ENCODE results near the gene ASB16. TPM values are rescaled to one million over a fixed set of nuclear protein-coding genes. Genes with fewer than 3 reads are reported as not detected.

Gene ASB16
- polyA plus RNA-seq, 4 donors: 0.15 to 2.5 TPM; not detected in 2

DNA sequence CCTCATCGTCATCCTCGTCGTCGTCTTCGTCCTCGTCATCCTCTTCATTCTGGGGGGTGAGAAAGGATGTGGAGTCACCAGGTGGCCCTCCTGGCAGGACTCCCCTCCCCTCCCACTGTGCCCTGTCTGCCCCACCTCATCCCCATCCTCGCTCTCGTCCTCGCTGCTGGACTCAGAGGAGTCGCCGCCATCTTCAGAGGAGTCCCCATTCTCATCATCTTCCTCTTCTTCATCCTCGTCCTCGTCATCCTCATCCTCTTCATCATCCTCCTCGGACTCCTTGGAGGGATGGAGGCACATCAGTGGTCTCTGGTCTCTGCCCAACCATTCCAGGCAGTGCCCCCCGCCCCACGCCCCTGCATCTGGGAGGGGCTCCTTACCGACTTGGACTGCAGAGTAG lies 36.8 kb downstream of the ASB16 start:
- WGBS, 3 donors: 81 to 90% (median 85%) methylated on average over 13 to 17 of the region's 17 CpGs
- no peak for DNase-seq
- Histone ChIP-seq H3K9me3 (ENCODE audit: control insufficient read depth in 2 of 2, insufficient read depth in 1 of 2, low read depth in 1 of 2, low read length in 1 of 2) (no peaks in the 10 kb centered on the region), H3K4me1 (ENCODE audit: control insufficient read depth in 3 of 3, insufficient read depth in 2 of 3, low read depth in 1 of 3, low read length in 2 of 3) (peaks cover 0 to 8% (median 0%) of the 10 kb centered on the region in 3 donors), H3K27ac (ENCODE audit: low read depth in 1 of 3, low read length in 2 of 3) (no peak overlapping the region), H3K36me3 (ENCODE audit: control insufficient read depth in 3 of 3, insufficient read depth in 2 of 3, low read depth in 1 of 3, low read length in 3 of 3) (peaks cover 10 to 65% (median 22%) of the 10 kb centered on the region in 3 donors), H3K27me3 (ENCODE audit: control insufficient read depth in 3 of 3, insufficient read depth in 3 of 3, low read length in 3 of 3) (no peaks in the 10 kb centered on the region), H3K4me3 (ENCODE audit: low read depth in 1 of 3, low read length in 3 of 3) (no peak overlapping the region)
- no peak for FAIRE-seq

DNA sequence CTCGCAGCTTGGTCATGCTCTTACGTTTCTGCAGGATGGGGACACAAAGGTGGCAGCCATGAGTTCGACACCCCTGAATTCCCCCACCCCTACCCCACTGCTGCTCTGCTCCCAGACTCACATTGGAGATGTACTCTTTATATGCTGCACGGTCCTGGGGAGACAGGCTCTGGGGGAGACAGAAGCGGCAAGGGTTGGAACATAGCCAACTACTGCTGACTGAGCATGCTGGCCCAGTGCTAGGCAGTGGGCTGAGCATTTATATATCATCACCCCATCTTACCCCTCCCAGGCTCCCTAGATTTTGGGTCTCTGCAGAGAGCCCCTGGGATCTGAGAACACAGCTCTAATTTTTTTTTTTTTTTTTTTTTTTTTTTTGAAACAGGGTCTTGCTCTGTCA lies 37.2 kb downstream of the ASB16 start:
- Histone ChIP-seq H3K4me1 (ENCODE audit: control insufficient read depth in 3 of 3, insufficient read depth in 2 of 3, low read depth in 1 of 3, low read length in 2 of 3) (peaks cover 0 to 8% (median 0%) of the 10 kb centered on the region in 3 donors), H3K27ac (ENCODE audit: low read depth in 1 of 3, low read length in 2 of 3) (no peak overlapping the region), H3K27me3 (ENCODE audit: control insufficient read depth in 3 of 3, insufficient read depth in 3 of 3, low read length in 3 of 3) (no peaks in the 10 kb centered on the region), H3K4me3 (ENCODE audit: low read depth in 1 of 3, low read length in 3 of 3) (no peak overlapping the region), H3K36me3 (ENCODE audit: control insufficient read depth in 3 of 3, insufficient read depth in 2 of 3, low read depth in 1 of 3, low read length in 3 of 3) (peaks cover 10 to 69% (median 22%) of the 10 kb centered on the region in 3 donors), H3K9me3 (ENCODE audit: control insufficient read depth in 2 of 2, insufficient read depth in 1 of 2, low read depth in 1 of 2, low read length in 1 of 2) (no peaks in the 10 kb centered on the region)
- DNase-seq (no peak), FAIRE-seq (no peak)
- 88 to 91% (median 90%) methylated on average over 5 of the region's 5 CpGs for WGBS, 3 donors

DNA sequence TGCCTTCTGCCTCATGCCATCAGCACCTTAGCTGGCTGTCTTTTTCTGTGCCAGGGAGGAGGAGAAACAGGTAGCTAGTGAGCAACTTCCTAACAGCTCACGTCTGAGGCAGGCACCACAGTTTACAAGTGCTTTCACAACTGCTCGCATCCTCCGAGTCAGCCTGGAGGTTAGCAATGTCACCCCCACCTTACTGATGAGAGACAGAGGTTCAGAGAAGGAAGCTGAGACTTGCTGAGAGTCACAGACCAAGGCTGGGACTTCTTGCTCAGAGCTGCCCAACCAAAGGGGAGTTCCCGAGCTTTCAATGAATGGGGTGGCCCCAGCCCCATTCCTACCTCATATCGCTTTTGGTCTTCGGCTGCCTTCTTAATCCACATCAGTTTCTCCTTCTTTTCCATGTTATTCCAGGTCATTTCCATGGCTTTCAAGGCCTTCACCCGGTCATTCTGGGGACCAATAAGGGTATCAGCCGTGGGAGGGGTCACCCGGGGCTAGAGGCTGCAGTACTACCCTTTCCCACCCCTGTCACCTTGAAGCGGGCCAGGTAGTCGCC lies 39.4 kb downstream of the ASB16 start:
- 62 to 74% (median 68%) methylated on average over 11 of the region's 11 CpGs for WGBS, 3 donors
- DNase-seq: peak in 1 of 2 donors; percentile 34
- Histone ChIP-seq H3K9me3 (ENCODE audit: control insufficient read depth in 2 of 2, insufficient read depth in 1 of 2, low read depth in 1 of 2, low read length in 1 of 2) (no peaks in the 10 kb centered on the region), H3K27me3 (ENCODE audit: control insufficient read depth in 3 of 3, insufficient read depth in 3 of 3, low read length in 3 of 3) (no peaks in the 10 kb centered on the region), H3K4me3 (ENCODE audit: low read depth in 1 of 3, low read length in 3 of 3) (no peak overlapping the region), H3K27ac (ENCODE audit: low read depth in 1 of 3, low read length in 2 of 3) (peak overlapping the region in 1 of 3 donors; percentile 36), H3K4me1 (ENCODE audit: control insufficient read depth in 3 of 3, insufficient read depth in 2 of 3, low read depth in 1 of 3, low read length in 2 of 3) (peaks cover 0 to 8% (median 0%) of the 10 kb centered on the region in 3 donors), H3K36me3 (ENCODE audit: control insufficient read depth in 3 of 3, insufficient read depth in 2 of 3, low read depth in 1 of 3, low read length in 3 of 3) (peaks cover 15 to 90% (median 22%) of the 10 kb centered on the region in 3 donors)
- no peak for FAIRE-seq

DNA sequence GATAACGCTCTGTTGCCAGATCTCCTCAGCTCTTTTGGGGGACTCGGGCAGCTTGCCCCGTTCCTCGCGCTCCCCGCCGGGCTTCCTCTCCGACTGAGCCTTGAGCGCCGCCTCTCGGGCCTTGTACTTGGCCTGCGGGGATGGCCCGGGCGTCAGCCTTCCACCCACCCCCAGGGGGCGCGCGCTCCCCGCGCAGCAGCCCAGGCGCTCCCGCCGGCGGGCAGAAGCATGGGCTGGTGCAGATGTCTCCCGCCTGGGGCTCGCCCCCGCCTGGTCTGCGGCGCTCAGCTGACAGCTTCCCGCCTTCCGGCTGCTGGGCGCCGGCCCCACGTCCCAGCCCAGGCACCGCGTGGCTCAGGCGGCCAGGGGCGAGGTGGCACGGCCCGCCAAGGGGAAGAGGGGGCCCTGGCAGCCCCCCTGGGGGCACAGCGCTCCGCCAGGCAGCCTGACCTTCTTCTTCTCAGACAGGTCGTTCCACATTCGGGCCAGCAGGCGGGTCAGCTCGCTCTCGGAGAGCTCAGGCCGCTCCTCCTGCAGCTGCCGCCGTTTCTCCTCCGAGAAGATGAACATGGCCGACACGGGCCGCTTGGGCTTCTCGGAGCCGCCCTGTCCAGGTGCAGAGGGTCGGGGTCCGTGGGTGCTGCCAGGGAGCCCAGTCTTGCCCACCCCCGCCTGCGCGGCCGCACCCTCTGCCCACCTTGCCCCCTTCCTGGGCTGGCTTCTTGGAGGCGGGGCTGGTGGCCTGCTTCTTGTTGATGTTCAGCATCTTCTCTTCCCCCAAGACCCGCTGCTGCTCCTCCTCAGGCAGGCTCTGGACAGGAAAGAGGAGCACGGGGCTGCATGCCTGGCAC lies 40.1 kb downstream of the ASB16 start:
- no peaks in the 10 kb centered on the region for H3K27me3 ChIP-seq (ENCODE audit: control insufficient read depth in 3 of 3, insufficient read depth in 3 of 3, low read length in 3 of 3)
- WGBS, 3 donors: 29 to 35% (median 29%) methylated on average over 53 to 64 of the region's 64 CpGs
- H3K36me3 ChIP-seq (ENCODE audit: control insufficient read depth in 3 of 3, insufficient read depth in 2 of 3, low read depth in 1 of 3, low read length in 3 of 3): peaks cover 20 to 97% (median 22%) of the 10 kb centered on the region in 3 donors
- FAIRE-seq (no peak), DNase-seq (peak; percentile 82 to 92)
- H3K9me3 ChIP-seq (ENCODE audit: control insufficient read depth in 2 of 2, insufficient read depth in 1 of 2, low read depth in 1 of 2, low read length in 1 of 2): no peaks in the 10 kb centered on the region
- H3K4me1 ChIP-seq (ENCODE audit: control insufficient read depth in 3 of 3, insufficient read depth in 2 of 3, low read depth in 1 of 3, low read length in 2 of 3): peaks cover 0 to 8% (median 0%) of the 10 kb centered on the region in 3 donors
- H3K27ac ChIP-seq (ENCODE audit: low read depth in 1 of 3, low read length in 2 of 3): peak overlapping the region in 1 of 3 donors; percentile 36
- H3K4me3 ChIP-seq (ENCODE audit: low read depth in 1 of 3, low read length in 3 of 3): no peak overlapping the region

DNA sequence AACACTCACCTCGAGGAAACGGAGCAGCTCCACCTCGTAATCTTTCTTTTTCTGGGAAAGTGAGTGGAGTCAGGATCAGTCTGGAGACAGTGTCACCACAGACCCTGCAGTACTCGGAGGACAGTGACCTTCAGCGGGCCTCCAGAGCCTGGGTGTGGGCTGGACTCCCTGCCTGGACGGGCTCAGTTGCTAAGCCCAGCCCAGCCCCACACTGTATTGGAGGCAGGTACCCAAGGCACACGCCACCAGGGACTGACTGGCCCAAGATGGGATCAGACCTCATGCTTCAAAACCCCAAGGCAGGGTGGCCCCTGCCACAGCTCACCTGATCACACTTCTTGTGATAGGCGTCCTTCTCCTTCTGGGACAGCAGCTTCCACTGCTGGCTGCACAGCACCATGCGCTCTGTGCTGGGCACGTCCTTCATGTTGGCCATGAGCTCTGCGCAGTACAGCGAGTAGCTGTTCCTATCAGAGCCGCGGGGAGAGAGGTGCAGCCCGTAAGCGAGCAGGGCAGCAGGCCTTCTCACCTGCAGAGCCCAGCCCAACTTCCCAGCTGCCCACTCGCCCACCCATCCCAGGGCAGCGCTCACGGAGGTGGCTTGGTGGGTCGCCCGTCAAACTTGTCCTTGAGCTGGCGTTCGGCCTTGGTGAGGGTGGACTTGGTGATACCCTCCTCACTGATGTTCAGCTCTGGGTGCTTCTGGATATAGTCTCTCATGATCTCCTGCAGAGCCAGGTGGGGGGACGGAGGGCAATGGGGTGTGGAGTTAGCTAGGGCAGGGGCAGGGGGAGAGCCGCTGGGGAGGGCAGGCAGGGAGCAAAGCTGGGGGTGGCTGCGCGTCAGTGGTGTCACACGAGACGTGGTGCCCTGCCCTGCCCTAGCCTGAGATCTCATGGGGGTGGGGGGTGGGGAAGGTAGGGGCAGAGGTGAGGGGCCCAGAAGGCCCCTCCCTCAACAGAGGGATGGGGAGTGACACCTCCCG lies 41.1 kb downstream of the ASB16 start:
- peaks cover 0 to 8% (median 0%) of the 10 kb centered on the region in 3 donors for H3K4me1 ChIP-seq (ENCODE audit: control insufficient read depth in 3 of 3, insufficient read depth in 2 of 3, low read depth in 1 of 3, low read length in 2 of 3)
- FAIRE-seq (no peak), DNase-seq (no peak)
- H3K9me3 ChIP-seq (ENCODE audit: control insufficient read depth in 2 of 2, insufficient read depth in 1 of 2, low read depth in 1 of 2, low read length in 1 of 2): no peaks in the 10 kb centered on the region
- WGBS, 3 donors: 90 to 92% (median 90%) methylated on average over 28 to 30 of the region's 30 CpGs
- H3K4me3 ChIP-seq (ENCODE audit: low read depth in 1 of 3, low read length in 3 of 3): no peak overlapping the region
- no peaks in the 10 kb centered on the region for H3K27me3 ChIP-seq (ENCODE audit: control insufficient read depth in 3 of 3, insufficient read depth in 3 of 3, low read length in 3 of 3)
- no peak overlapping the region for H3K27ac ChIP-seq (ENCODE audit: low read depth in 1 of 3, low read length in 2 of 3)
- H3K36me3 ChIP-seq (ENCODE audit: control insufficient read depth in 3 of 3, insufficient read depth in 2 of 3, low read depth in 1 of 3, low read length in 3 of 3): peaks cover 22 to 96% (median 25%) of the 10 kb centered on the region in 3 donors

DNA sequence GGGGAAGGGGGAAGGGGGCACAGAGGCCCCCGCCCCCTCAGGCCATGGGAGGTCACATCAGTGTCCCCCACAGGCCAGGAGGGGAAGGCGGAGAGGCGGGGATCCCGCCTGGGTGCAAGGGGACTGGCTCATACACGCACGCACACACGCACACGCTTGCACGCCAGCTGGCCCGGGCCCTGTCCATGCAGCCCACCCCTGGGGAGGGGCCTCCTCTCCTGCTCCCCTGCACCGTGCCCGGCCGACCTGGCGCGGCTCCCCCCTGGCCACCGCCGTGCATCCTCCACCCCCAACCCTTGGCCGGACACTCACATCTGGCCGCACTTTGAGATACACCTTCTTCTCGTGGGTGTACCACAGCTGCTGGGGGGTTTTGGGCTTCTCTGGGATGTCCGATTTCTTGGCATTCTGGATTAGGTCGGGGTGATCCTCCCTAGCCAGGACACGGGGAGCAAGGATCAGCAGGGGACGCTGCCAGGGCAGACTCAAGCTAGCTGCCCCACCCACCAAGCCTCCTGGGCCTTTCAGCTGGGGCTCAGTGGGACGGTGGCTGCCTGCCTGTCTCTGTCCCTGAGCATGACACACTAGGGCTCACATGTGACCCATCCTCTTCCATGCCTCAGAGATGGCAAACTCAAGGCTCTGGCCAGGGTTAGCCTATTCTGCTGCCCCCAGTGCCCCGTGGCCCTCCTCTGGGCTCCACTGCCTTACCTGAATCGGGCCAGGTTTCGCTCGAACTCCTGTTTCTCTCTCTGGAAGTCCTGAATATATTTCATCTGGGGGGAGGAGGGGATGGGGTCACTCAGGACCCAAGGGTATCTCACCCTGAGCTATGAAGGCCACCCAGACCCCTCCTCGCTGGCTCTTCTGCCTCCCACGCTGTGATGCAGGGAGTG lies 42.3 kb downstream of the ASB16 start:
- DNase-seq: no peak
- Histone ChIP-seq H3K27ac (ENCODE audit: low read depth in 1 of 3, low read length in 2 of 3) (no peak overlapping the region), H3K36me3 (ENCODE audit: control insufficient read depth in 3 of 3, insufficient read depth in 2 of 3, low read depth in 1 of 3, low read length in 3 of 3) (peaks cover 12 to 96% (median 23%) of the 10 kb centered on the region in 3 donors), H3K4me3 (ENCODE audit: low read depth in 1 of 3, low read length in 3 of 3) (no peak overlapping the region), H3K27me3 (ENCODE audit: control insufficient read depth in 3 of 3, insufficient read depth in 3 of 3, low read length in 3 of 3) (no peaks in the 10 kb centered on the region), H3K9me3 (ENCODE audit: control insufficient read depth in 2 of 2, insufficient read depth in 1 of 2, low read depth in 1 of 2, low read length in 1 of 2) (no peaks in the 10 kb centered on the region), H3K4me1 (ENCODE audit: control insufficient read depth in 3 of 3, insufficient read depth in 2 of 3, low read depth in 1 of 3, low read length in 2 of 3) (peaks cover 1 to 14% (median 8%) of the 10 kb centered on the region in 3 donors)
- FAIRE-seq: no peak
- 77 to 82% (median 82%) methylated on average over 27 to 31 of the region's 31 CpGs for WGBS, 3 donors

DNA sequence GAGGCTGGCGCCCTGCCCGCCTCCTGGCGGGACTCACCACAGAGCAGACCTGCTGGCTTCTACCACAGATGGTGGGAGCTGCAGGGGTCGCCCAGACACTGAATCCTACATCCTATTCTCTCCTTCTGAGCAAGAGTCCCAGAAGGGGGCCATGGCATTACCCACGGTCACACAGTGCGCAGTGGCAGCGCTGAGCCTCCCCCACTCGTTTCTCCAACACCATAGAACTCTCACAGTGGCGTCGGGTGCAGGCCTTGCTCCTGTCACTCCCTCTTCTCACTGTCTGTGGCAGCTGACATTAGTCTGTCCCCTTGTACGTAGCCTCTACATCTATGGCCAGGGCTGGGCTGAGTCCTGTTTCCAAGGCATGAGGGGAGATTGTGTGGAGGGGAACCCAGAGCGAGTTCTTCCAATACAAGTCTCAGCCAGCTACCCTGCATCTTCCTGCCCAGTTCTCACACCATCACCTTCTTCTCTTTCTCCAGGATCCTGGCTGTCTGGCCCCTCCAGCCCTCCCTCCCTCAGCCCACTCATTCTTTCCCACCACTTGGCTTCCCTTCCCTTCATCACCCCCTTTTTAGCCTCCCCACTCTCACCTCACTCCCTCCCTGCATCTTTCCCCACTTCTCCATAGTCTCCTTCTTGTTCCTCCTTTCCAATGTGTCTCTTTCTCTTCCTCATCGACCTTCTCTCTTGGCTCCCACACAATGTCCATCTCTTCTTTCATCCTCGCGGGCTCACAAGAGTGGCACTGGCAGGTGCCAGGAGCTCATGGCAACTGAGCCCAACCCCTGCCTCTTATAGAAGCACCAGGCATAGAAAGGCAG lies 43.1 kb downstream of the ASB16 start:
- no peak overlapping the region for H3K27ac ChIP-seq (ENCODE audit: low read depth in 1 of 3, low read length in 2 of 3)
- FAIRE-seq: no peak
- H3K4me3 ChIP-seq (ENCODE audit: low read depth in 1 of 3, low read length in 3 of 3): no peak overlapping the region
- peaks cover 5 to 19% (median 10%) of the 10 kb centered on the region in 3 donors for H3K4me1 ChIP-seq (ENCODE audit: control insufficient read depth in 3 of 3, insufficient read depth in 2 of 3, low read depth in 1 of 3, low read length in 2 of 3)
- peaks cover 10 to 92% (median 20%) of the 10 kb centered on the region in 3 donors for H3K36me3 ChIP-seq (ENCODE audit: control insufficient read depth in 3 of 3, insufficient read depth in 2 of 3, low read depth in 1 of 3, low read length in 3 of 3)
- WGBS, 3 donors: 88 to 91% (median 89%) methylated on average over 15 of the region's 15 CpGs
- no peaks in the 10 kb centered on the region for H3K27me3 ChIP-seq (ENCODE audit: control insufficient read depth in 3 of 3, insufficient read depth in 3 of 3, low read length in 3 of 3)
- H3K9me3 ChIP-seq (ENCODE audit: control insufficient read depth in 2 of 2, insufficient read depth in 1 of 2, low read depth in 1 of 2, low read length in 1 of 2): no peaks in the 10 kb centered on the region
- DNase-seq: no peak
